ENCODE data around the gene ATOH7.
"Not testable (repeated sequence)": the region's sequence is repeated elsewhere in the genome, so short reads cannot be mapped to it uniquely, and the experiment has no call there.

ATOH7 gene

DNA sequence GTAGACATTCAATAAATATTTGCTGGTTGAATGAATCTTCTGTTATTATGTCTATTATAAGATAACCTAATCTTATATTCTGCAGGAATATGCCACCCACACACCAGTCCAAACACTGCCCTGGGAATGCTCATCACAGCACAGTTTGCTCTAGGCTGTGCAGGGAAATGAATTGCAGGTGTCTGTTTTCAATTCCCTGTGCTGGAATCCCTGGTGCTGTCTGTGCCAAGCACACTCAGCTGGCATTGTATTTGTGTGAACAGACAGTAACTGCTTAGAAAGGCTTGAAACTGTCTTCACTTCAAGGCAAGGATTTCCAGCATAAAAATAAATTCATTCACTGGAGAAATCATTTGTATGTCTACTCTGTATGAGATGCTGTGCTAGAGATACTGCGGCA lies 20.2 kb downstream of the ATOH7 start:
- Histone ChIP-seq H3K9me3 (ENCODE audit: control insufficient read depth, low read length) (no peaks in the 10 kb centered on the region), H3K36me3 (ENCODE audit: control insufficient read depth, insufficient read depth, low read length) (no peaks in the 10 kb centered on the region), H3K4me1 (ENCODE audit: control insufficient read depth, insufficient read depth, low read length, poor library complexity, severe bottlenecking) (no peaks in the 10 kb centered on the region), H3K4me3 (ENCODE audit: extremely low read depth, insufficient read depth, low read length, poor library complexity, severe bottlenecking) (no peak overlapping the region), H3K27ac (ENCODE audit: low read depth, low read length, severe bottlenecking) (no peak overlapping the region)
- WGBS, 2 experiments (ENCODE audit: insufficient coverage in 2 of 2), result no CpG with 5 or more reads among the region's 1 CpG

DNA sequence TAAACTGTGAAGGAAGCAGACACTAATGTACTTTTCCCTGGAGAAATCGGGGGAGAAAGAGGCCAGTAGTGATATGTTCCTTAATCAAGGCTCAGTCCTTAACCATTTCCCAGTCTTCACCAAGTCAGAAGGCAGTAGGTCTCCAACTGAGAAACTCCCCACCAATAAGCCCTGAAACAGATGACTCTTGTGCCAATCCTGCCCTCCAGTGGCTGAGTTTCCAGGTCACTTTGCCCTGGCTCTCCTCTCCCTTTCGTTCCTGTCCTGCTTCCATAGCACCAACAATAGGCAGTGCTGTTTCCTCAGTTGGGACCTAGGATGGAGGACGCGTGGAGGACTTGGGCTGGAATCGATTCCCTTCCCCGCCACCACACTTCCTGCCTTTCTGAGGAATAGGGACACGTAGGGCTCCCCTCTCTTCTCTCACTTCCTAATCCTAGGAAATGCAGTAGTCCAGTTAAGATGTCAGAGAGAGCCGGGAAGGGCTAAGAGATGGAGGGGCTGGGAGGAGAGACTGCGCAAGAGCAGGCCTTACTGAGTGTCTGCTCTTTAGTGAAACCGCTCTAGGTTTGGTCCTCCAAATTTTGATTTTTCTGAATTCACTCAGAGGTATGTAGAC lies 23.4 kb downstream of the ATOH7 start:
- no peak overlapping the region for H3K27ac ChIP-seq (ENCODE audit: low read depth, low read length, severe bottlenecking)
- WGBS, 2 experiments (ENCODE audit: insufficient coverage in 2 of 2), result 50 to 53% methylated on average over 2 to 6 of the region's 10 CpGs

GRCh38 chr10:68202960-68203353 lies 29.0 kb downstream of the ATOH7 start:
- H3K4me1 ChIP-seq (ENCODE audit: control insufficient read depth, insufficient read depth, low read length, poor library complexity, severe bottlenecking), result no peaks in the 10 kb centered on the region
- H3K4me3 ChIP-seq (ENCODE audit: extremely low read depth, insufficient read depth, low read length, poor library complexity, severe bottlenecking), result no peak overlapping the region
- H3K27ac ChIP-seq (ENCODE audit: low read depth, low read length, severe bottlenecking), result no peak overlapping the region
- WGBS, 2 experiments (ENCODE audit: insufficient coverage in 2 of 2), result 44 to 84% methylated on average over 2 to 3 of the region's 5 CpGs
- no peaks in the 10 kb centered on the region for H3K36me3 ChIP-seq (ENCODE audit: control insufficient read depth, insufficient read depth, low read length)
- H3K9me3 ChIP-seq (ENCODE audit: control insufficient read depth, low read length), result no peaks in the 10 kb centered on the region

More for the DNA sequence above, 23.4 kb downstream of the ATOH7 start:
- H3K36me3 ChIP-seq (ENCODE audit: control insufficient read depth, insufficient read depth, low read length), result no peaks in the 10 kb centered on the region
- H3K4me1 ChIP-seq (ENCODE audit: control insufficient read depth, insufficient read depth, low read length, poor library complexity, severe bottlenecking), result no peaks in the 10 kb centered on the region
- no peak overlapping the region for H3K4me3 ChIP-seq (ENCODE audit: extremely low read depth, insufficient read depth, low read length, poor library complexity, severe bottlenecking)
- H3K9me3 ChIP-seq (ENCODE audit: control insufficient read depth, low read length), result no peaks in the 10 kb centered on the region

- Histone ChIP-seq H3K36me3 (ENCODE audit: control insufficient read depth, insufficient read depth, low read length) (no peaks in the 10 kb centered on the region), H3K9me3 (ENCODE audit: control insufficient read depth, low read length) (no peaks in the 10 kb centered on the region)
- 81 to 86% methylated on average over 1 to 2 of the region's 3 CpGs for WGBS, 2 experiments (ENCODE audit: insufficient coverage in 2 of 2)
Observed at GRCh38 chr10:68196701-68197100, 35.2 kb downstream of the ATOH7 start.

GRCh38 chr10:68195776-68196175 lies 36.1 kb downstream of the ATOH7 start:
- not testable (repeated sequence) for H3K9me3 ChIP-seq (ENCODE audit: control insufficient read depth, low read length); H3K4me1 ChIP-seq (ENCODE audit: control insufficient read depth, insufficient read depth, low read length, poor library complexity, severe bottlenecking); H3K27ac ChIP-seq (ENCODE audit: low read depth, low read length, severe bottlenecking); H3K4me3 ChIP-seq (ENCODE audit: extremely low read depth, insufficient read depth, low read length, poor library complexity, severe bottlenecking); H3K36me3 ChIP-seq (ENCODE audit: control insufficient read depth, insufficient read depth, low read length)
- WGBS, 2 experiments (ENCODE audit: insufficient coverage in 2 of 2), result 80 to 100% methylated on average over 1 of the region's 2 CpGs

More at GRCh38 chr10:68196701-68197100, 35.2 kb downstream of the ATOH7 start:
- no peaks in the 10 kb centered on the region for H3K4me1 ChIP-seq (ENCODE audit: control insufficient read depth, insufficient read depth, low read length, poor library complexity, severe bottlenecking)
- H3K27ac ChIP-seq (ENCODE audit: low read depth, low read length, severe bottlenecking), result no peak overlapping the region
- no peak overlapping the region for H3K4me3 ChIP-seq (ENCODE audit: extremely low read depth, insufficient read depth, low read length, poor library complexity, severe bottlenecking)

GRCh38 chr10:68194290-68194689 lies 37.6 kb downstream of the ATOH7 start:
- Histone ChIP-seq H3K36me3 (ENCODE audit: control insufficient read depth, insufficient read depth, low read length) (no peaks in the 10 kb centered on the region), H3K9me3 (ENCODE audit: control insufficient read depth, low read length) (no peaks in the 10 kb centered on the region), H3K27ac (ENCODE audit: low read depth, low read length, severe bottlenecking) (no peak overlapping the region), H3K4me3 (ENCODE audit: extremely low read depth, insufficient read depth, low read length, poor library complexity, severe bottlenecking) (no peak overlapping the region), H3K4me1 (ENCODE audit: control insufficient read depth, insufficient read depth, low read length, poor library complexity, severe bottlenecking) (no peaks in the 10 kb centered on the region)
- 70 to 78% methylated on average over 5 of the region's 6 CpGs for WGBS, 2 experiments (ENCODE audit: insufficient coverage in 2 of 2)

- 75 to 85% methylated on average over 1 to 2 of the region's 3 CpGs for WGBS, 2 experiments (ENCODE audit: insufficient coverage in 2 of 2)
- Histone ChIP-seq H3K4me3 (ENCODE audit: extremely low read depth, insufficient read depth, low read length, poor library complexity, severe bottlenecking) (no peak overlapping the region), H3K36me3 (ENCODE audit: control insufficient read depth, insufficient read depth, low read length) (no peaks in the 10 kb centered on the region), H3K27ac (ENCODE audit: low read depth, low read length, severe bottlenecking) (no peak overlapping the region), H3K4me1 (ENCODE audit: control insufficient read depth, insufficient read depth, low read length, poor library complexity, severe bottlenecking) (no peaks in the 10 kb centered on the region), H3K9me3 (ENCODE audit: control insufficient read depth, low read length) (no peaks in the 10 kb centered on the region)
Observed at GRCh38 chr10:68192113-68192512, 39.8 kb downstream of the ATOH7 start.

- no peak overlapping the region for H3K4me3 ChIP-seq (ENCODE audit: extremely low read depth, insufficient read depth, low read length, poor library complexity, severe bottlenecking)
- WGBS, 2 experiments (ENCODE audit: insufficient coverage in 2 of 2), result 83 to 90% methylated on average over 5 of the region's 6 CpGs
- H3K27ac ChIP-seq (ENCODE audit: low read depth, low read length, severe bottlenecking), result no peak overlapping the region
- no peaks in the 10 kb centered on the region for H3K36me3 ChIP-seq (ENCODE audit: control insufficient read depth, insufficient read depth, low read length)
- no peaks in the 10 kb centered on the region for H3K4me1 ChIP-seq (ENCODE audit: control insufficient read depth, insufficient read depth, low read length, poor library complexity, severe bottlenecking)
- H3K9me3 ChIP-seq (ENCODE audit: control insufficient read depth, low read length), result no peaks in the 10 kb centered on the region
Observed at GRCh38 chr10:68188835-68189234, 43.1 kb downstream of the ATOH7 start.

- no peak overlapping the region for H3K4me3 ChIP-seq (ENCODE audit: extremely low read depth, insufficient read depth, low read length, poor library complexity, severe bottlenecking)
- H3K27ac ChIP-seq (ENCODE audit: low read depth, low read length, severe bottlenecking), result no peak overlapping the region
- 69 to 100% methylated on average over 1 to 2 of the region's 2 CpGs for WGBS, 2 experiments (ENCODE audit: insufficient coverage in 2 of 2)
- H3K9me3 ChIP-seq (ENCODE audit: control insufficient read depth, low read length), result no peaks in the 10 kb centered on the region
- H3K36me3 ChIP-seq (ENCODE audit: control insufficient read depth, insufficient read depth, low read length), result no peaks in the 10 kb centered on the region
- H3K4me1 ChIP-seq (ENCODE audit: control insufficient read depth, insufficient read depth, low read length, poor library complexity, severe bottlenecking), result no peaks in the 10 kb centered on the region
Observed at GRCh38 chr10:68185085-68185484, 46.8 kb downstream of the ATOH7 start.

DNA sequence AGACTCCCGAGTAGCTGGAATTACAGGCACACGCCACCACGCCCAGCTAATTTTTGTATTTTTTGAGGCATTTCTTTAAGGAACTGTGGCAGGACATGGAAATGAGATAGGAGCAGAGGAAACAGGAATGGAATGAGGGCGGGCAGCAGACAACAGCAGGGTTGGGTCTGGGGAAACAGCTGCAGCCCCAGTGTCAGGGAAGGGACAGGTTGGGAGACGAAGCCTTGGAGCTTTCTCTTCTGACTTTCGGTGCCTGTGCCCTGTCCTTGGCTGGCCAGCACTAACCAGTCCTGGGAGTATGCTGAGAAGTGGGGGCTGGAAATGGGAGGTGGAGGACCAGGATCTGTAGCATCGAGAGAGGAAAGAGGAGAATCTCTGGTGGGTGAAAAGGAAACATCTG lies 47.4 kb downstream of the ATOH7 start:
- H3K27ac ChIP-seq (ENCODE audit: low read depth, low read length, severe bottlenecking), result no peak overlapping the region
- H3K4me1 ChIP-seq (ENCODE audit: control insufficient read depth, insufficient read depth, low read length, poor library complexity, severe bottlenecking), result no peaks in the 10 kb centered on the region
- H3K9me3 ChIP-seq (ENCODE audit: control insufficient read depth, low read length), result no peaks in the 10 kb centered on the region
- WGBS, 2 experiments (ENCODE audit: insufficient coverage in 2 of 2), result 86 to 89% methylated on average over 6 to 7 of the region's 7 CpGs
- H3K36me3 ChIP-seq (ENCODE audit: control insufficient read depth, insufficient read depth, low read length), result no peaks in the 10 kb centered on the region
- no peak overlapping the region for H3K4me3 ChIP-seq (ENCODE audit: extremely low read depth, insufficient read depth, low read length, poor library complexity, severe bottlenecking)
